SK-N-SH (cell line): ENCODE measurements around the gene NCBP3. TPM values are rescaled to one million over a fixed set of nuclear protein-coding genes. Genes with fewer than 3 reads are reported as not detected.
"Not testable (repeated sequence)": the region's sequence is repeated elsewhere in the genome, so short reads cannot be mapped to it uniquely, and the experiment has no call there.

Source experiments
- CTCF ChIA-PET: fragments of 300-600, 350-600 bp; formaldehyde crosslinking; extraction: SDS; loops from one replicate; lab custom pipeline; 2021; lab: Yijun Ruan, JAX
- POLR2A ChIA-PET: fragments of 350-600 bp; sonication (Branson Sonifier 250); formaldehyde crosslinking; extraction: SDS; loops from one replicate; lab custom pipeline; 2020; ENCODE audit warnings: antibody characterized with exemption, inconsistent platforms; lab: Yijun Ruan, JAX
- DNase-seq: peaks from one replicate; pipeline ENCODE4 v3.0.0; 2012
- H2AFZ ChIP-seq: fragments of 200-600 bp; sonication (generic); 2 replicates; pipeline ENCODE4 v1.8.1; 2016; ENCODE audit warnings: antibody characterized with exemption, mild to moderate bottlenecking, low read depth
- H3F3A ChIP-seq: fragments of 200-600 bp; sonication (generic); replicated peaks from 2 replicates; pipeline ENCODE3; 2016; ENCODE audit warnings: antibody characterized with exemption, mild to moderate bottlenecking; ENCODE audit not compliant: insufficient read depth
- H3K27ac ChIP-seq, 2 experiments: fragments of 200-500 bp in 1 of 2; fragments of 200-600 bp in 1 of 2; sonication (Bioruptor generic) in 1 of 2; sonication (generic), shearing (Covaris generic) in 1 of 2; 2 replicates each; pipeline versions ENCODE4 v1.5.1 to v1.6.1; 2014 to 2016; ENCODE audit warnings: low read depth in 2 of 2, inconsistent platforms in 1 of 2, low read length in 1 of 2, mild to moderate bottlenecking in 1 of 2, mixed read lengths in 1 of 2
- H3K27me3 ChIP-seq: fragments of 200-600 bp; sonication (generic), shearing (Covaris generic); 2 replicates; pipeline ENCODE4 v1.6.1; 2016; ENCODE audit warnings: mixed run types; ENCODE audit not compliant: insufficient read depth
- H3K36me3 ChIP-seq, 2 experiments: fragments of 200-500 bp in 1 of 2; fragments of 200-600 bp in 1 of 2; sonication (Bioruptor generic) in 1 of 2; sonication (generic) in 1 of 2; replicated peaks in 1 of 2; 2 replicates each; pipeline versions ENCODE3 to v1.5.1; 2014 to 2016; ENCODE audit warnings: low read length in 1 of 2, mild to moderate bottlenecking in 1 of 2; ENCODE audit not compliant: insufficient read depth in 2 of 2, control insufficient read depth in 1 of 2
- H3K4me1 ChIP-seq, 2 experiments: fragments of 200-500 bp in 1 of 2; fragments of 200-600 bp in 1 of 2; sonication (Bioruptor generic) in 1 of 2; sonication (generic), shearing (Covaris generic) in 1 of 2; 2 replicates each; pipeline versions ENCODE4 v1.5.1 to v1.6.1; 2014 to 2016; ENCODE audit warnings: low read depth in 1 of 2, low read length in 1 of 2, mixed run types in 1 of 2; ENCODE audit not compliant: insufficient read depth in 2 of 2, control insufficient read depth in 1 of 2
- H3K4me2 ChIP-seq: fragments of 200-600 bp; sonication (generic), shearing (Covaris generic); 2 replicates; pipeline ENCODE4 v1.6.1; 2017; ENCODE audit warnings: mixed run types
- H3K4me3 ChIP-seq, 2 experiments: fragments of 200-500 bp in 1 of 2; fragments of 200-600 bp in 1 of 2; sonication (Bioruptor generic) in 1 of 2; sonication (generic), shearing (Covaris generic) in 1 of 2; 2 replicates each; pipeline versions ENCODE4 v1.5.1 to v1.8.1; 2014 to 2016; ENCODE audit warnings: low read depth in 2 of 2, inconsistent platforms in 1 of 2, low read length in 1 of 2, mild to moderate bottlenecking in 1 of 2, mixed read lengths in 1 of 2, moderate library complexity in 1 of 2
- H3K79me2 ChIP-seq: fragments of 200-600 bp; sonication (generic); 2 replicates; pipeline ENCODE4 v1.8.1; 2017; ENCODE audit warnings: mild to moderate bottlenecking; ENCODE audit not compliant: insufficient read depth
- H3K9ac ChIP-seq: fragments of 200-600 bp; sonication (generic); 2 replicates; pipeline ENCODE4 v1.6.1; 2017; ENCODE audit warnings: mixed run types
- H3K9me2 ChIP-seq: fragments of 200-600 bp; sonication (generic); 2 replicates; pipeline ENCODE4 v1.6.1; 2017; ENCODE audit warnings: mixed run types
- H3K9me3 ChIP-seq: fragments of 200-600 bp; sonication (generic); 2 replicates; pipeline ENCODE4 v1.6.1; 2017; ENCODE audit warnings: mixed run types, mild to moderate bottlenecking, moderate library complexity
- H4K20me1 ChIP-seq: fragments of 200-600 bp; sonication (generic); 2 replicates; pipeline ENCODE4 v1.6.1; 2017; ENCODE audit warnings: mild to moderate bottlenecking, mixed run types; ENCODE audit not compliant: insufficient read depth
- ELF1 ChIP-seq: IDR thresholded peaks from 2 replicates; pipeline ENCODE4 v1.4.0; 2012
- FOSL2 ChIP-seq: IDR thresholded peaks from 2 replicates; pipeline ENCODE4 v1.4.0; 2012; ENCODE audit warnings: low read depth, mild to moderate bottlenecking, moderate library complexity, borderline replicate concordance
- MAX ChIP-seq: IDR thresholded peaks from 2 replicates; pipeline ENCODE4 v1.4.0; 2012; ENCODE audit warnings: low read depth
- PBX3 ChIP-seq: IDR thresholded peaks from 2 replicates; pipeline ENCODE4; 2012
- RFX5 ChIP-seq: IDR thresholded peaks from 2 replicates; pipeline ENCODE4 v1.6.1; 2012; ENCODE audit warnings: mild to moderate bottlenecking, improper control_type of control experiment, low read length
- TCF12 ChIP-seq: IDR thresholded peaks from 2 replicates; pipeline ENCODE4 v1.4.0; 2012
- ZBTB33 ChIP-seq: IDR thresholded peaks from 2 replicates; pipeline ENCODE4 v1.4.0; 2012; ENCODE audit warnings: low read depth, borderline replicate concordance
- WGBS: methylation state at CpG from one replicate; pipeline ENCODE4 v1.1.6; 2017; ENCODE audit warnings: low lambda C conversion rate; 5-methylcytosine and 5-hydroxymethylcytosine counted together
- polyA plus RNA-seq, 3 experiments: library from polyadenylated mRNA; depleted of rRNA; stranded (reverse); fragments of >200 nt; gene quantifications; 2 replicates each; pipeline ENCODE4 v1.2.3, GENCODE V29; 2012

Gene NCBP3
- polyA plus RNA-seq, 1 of the 3 experiments (the other 2 are of a cell fraction): 6.5 TPM

- TF ChIP-seq RFX5: no peak
These were observed 13.9 kb upstream of the NCBP3 start (continued) for GRCh38 chr17:3859940-3860339.

GRCh38 chr17:3857261-3858105 lies 11.4 kb upstream of the NCBP3 start:
- no peak for TF ChIP-seq ZBTB33
- TF ChIP-seq PBX3: no peak
- no peak for TF ChIP-seq ELF1
- no peak for TF ChIP-seq TCF12
- no peak for TF ChIP-seq MAX
- TF ChIP-seq FOSL2: no peak
- TF ChIP-seq, all 33 proteins: peak for 0
- Histone ChIP-seq H3K9me3 (no peaks in the 10 kb centered on the region), H3K27me3 (no peaks in the 10 kb centered on the region), H3F3A (no peaks in the 10 kb centered on the region), H3K4me3 (no peak overlapping the region), H3K4me1 (no peaks in the 10 kb centered on the region), H3K36me3 (peaks cover under 1 to 4% of the 10 kb centered on the region in 2 experiments), H3K27ac (no peak overlapping the region), H2AFZ (no peak overlapping the region), H3K79me2 (no peaks in the 10 kb centered on the region), H3K9ac (no peak overlapping the region), H3K4me2 (no peak overlapping the region), H4K20me1 (no peaks in the 10 kb centered on the region), H3K9me2 (no peaks in the 10 kb centered on the region)
- ChIA-PET POLR2A (interaction anchor here (1.6 kb wide), 1 partner anchor 11 kb away, joined by 5 read pairs; the partner anchor contains the start of gene NCBP3), CTCF (interaction anchor here (1.0 to 3.0 kb wide), 4 partner anchors 11 to 56 kb away, joined by 3 to 17 read pairs (median 10); partner anchors contain the start of gene NCBP3)
- peak; percentile 21 for DNase-seq
- 89% methylated on average over 15 of the region's 16 CpGs for WGBS

- H3K4me3 ChIP-seq, H3K27me3 ChIP-seq, H3K79me2 ChIP-seq, H4K20me1 ChIP-seq, CTCF ChIA-PET, H3K9me2 ChIP-seq, H3K4me2 ChIP-seq, H3K9me3 ChIP-seq, H3K27ac ChIP-seq, H2AFZ ChIP-seq, POLR2A ChIA-PET, DNase-seq, H3K9ac ChIP-seq, H3K4me1 ChIP-seq, H3F3A ChIP-seq, H3K36me3 ChIP-seq: not testable (repeated sequence)
- 78% methylated on average over 4 of the region's 36 CpGs for WGBS
These were observed 8.2 kb upstream of the NCBP3 start for GRCh38 chr17:3854204-3854603.
